CD1c-positive myeloid dendritic cell (primary cell): ENCODE results near the gene KAT2B.

Experiments
- DNase-seq: peaks from one replicate; pipeline ENCODE4 v3.0.0-alpha.2; 2016; ENCODE audit errors: extremely low spot score

KAT2B gene

DNA sequence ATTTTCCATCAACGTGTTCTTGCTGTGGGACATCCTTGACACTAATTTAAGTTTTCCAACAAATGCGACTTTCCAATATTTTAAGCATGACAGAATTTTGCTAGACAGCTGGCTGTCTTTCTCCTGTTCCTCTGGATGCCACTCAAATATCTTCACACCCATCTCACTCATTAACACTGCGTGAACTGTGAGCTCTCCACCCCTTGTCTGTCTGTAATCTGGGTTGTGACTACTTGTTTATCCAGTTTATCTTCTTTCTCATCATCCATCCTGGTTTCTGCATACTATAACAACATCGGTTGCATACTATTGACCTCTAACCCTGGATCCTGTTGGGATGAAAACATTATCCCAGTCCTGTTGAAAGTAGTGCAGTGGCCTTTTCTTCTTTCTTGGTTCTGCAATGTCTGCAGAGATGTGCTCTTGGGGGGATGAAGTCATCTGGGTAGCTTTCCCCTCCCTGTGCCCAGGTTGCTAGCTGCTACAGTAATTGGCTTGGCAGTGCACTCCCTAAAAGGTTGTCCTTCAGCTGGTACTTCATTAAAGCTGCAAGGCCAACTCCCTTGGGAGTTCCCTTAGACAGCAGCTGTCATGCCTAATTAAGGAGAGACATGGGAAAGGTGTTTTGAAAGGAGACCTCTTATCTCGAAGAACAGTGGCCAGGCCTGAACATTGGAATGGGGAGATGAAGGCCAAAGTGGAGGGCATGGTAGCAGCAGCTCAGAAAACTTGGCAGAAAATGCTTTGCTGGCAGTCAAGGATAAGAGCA lies 24.7 kb downstream of the KAT2B start:
- DNase-seq, result no peak

DNA sequence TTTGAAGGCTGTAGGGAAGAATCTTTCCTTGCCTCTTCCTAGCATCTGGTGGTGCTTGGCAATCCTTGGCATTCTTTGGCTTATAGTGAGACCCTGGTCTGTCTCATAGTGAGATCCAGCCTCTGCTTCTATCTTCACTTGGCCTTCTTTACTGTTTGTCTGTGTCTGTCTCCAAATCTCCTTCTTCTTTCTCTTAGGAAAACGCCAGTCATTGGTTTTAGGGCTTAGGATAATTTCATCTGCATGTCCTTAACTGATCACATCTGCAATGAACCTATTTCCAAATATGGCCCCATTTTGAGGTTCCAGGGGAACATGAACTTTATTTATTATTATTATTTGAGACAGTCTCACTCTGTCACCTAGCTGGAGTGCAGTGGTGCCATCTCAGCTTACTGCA lies 25.8 kb downstream of the KAT2B start:
- no peak for DNase-seq

DNA sequence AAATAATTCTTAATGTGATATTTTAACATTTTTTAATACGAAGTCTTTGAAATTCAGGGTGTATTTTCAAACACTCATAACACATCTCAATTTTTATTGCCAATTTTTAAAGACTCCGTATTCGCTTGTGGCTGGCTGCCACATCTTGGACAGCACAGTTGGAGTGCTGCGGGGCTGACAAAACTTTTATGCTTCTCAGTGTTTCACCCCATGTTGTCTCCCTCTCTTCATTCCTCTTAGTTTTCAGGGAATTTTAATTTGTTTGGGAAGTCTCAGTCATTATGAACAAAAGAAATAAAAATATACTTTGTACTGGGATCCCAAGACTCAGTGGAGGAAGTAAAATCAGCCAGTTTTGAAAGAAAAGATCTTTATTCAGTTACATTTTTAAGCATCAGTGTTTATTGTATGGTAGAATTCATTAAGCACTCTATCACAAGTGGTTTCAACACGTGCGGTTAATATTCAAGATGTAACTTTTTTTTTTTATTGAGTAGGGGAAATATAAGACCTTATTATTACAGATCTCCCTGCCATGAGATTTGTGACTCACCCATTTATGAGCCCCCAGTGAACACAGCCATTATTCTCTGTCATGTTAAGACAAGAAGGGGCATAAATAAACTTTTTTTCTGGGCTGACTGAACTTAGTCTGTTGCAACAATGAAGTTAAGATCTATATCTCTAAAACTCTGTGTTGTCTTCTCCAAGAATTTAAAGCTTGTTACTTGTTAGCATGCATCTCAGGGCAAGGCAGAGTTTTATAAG lies 26.8 kb downstream of the KAT2B start:
- DNase-seq, result no peak

DNA sequence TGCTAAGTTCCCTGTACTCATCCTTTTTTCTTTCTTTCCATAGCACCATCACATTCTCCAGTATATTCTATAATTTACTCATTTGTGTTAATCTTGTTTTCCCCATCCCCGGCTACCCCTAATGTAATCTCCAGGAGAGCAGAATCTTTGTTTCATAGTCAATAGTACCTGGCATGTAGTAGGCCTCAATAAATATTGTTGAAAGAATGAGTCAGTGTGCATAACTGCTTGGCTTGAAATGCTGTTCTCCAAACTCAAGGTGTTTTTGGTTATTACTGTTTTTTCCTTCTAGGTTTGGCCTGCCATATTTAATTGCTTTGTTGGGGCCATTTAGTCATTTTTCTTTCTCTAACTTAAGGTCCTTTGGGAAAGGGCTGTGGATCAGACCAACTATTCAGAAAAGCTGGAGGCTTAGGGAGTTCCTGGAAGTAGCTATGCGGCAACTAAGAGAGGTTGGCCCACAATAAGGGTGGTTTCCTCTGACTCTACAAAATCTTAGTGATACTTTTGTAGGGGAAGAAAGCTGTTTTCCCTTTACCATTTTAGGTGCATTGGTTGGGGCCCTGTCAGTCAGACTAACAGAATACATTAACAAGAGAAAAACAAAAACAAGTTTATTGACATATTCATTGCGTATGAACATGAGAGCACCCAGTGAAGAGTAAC lies 28.4 kb downstream of the KAT2B start:
- no peak for DNase-seq

DNA sequence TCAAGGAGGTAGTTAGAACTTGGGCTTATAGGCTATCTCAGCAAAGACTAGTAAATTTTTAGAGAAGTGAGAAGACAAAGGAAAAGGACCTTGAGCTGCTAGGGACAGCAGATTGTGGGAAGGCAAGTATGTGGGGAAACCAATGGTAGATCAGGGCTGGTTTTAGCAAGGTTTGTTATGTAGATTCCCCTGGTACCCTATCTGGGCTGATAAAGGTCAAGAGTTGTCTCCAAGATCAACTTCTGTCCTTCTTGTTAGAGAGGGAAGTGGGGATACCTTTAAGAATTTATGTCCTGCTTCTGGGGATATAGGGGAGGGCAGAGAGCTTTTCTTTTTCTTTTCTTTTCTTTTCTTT lies 28.9 kb downstream of the KAT2B start:
- no peak for DNase-seq

DNA sequence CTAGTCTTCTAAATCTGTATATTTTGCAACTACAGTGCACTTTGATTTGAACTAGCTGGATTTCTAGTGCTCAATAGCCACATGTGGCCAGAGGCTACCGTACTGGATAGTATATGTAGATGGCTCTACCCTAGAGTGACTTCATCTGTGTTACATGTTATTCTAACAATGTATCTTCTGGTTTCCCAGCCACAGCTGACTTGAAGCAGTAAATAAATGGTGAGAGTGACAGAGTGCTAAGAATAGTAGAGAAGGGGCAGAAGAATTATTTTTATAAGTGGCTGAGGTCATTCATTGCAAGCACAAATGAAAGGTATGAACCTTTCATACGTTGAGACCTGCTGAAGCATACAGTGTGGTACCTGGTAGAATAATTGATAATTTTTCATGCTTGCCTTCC lies 30.9 kb downstream of the KAT2B start:
- no peak for DNase-seq

DNA sequence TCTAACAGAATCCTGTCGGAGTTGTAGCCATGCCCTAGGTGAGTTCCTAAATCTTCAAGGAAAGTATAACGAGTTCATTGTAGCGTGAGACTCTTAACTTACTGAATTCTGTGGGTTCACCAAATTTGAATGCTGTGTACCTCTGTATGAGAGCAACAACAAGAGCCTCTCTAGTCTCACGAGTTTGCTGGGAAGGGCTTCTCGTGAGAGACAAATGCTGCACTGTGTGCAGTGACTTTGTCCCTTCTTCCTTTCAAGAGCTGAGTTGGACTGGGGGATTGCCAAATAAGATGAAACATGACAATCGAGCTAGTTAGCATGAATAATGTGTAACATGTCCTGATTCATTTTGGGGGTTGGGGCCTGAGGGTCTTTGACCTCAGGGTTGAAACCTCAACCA lies 32.2 kb downstream of the KAT2B start:
- DNase-seq, result no peak

DNA sequence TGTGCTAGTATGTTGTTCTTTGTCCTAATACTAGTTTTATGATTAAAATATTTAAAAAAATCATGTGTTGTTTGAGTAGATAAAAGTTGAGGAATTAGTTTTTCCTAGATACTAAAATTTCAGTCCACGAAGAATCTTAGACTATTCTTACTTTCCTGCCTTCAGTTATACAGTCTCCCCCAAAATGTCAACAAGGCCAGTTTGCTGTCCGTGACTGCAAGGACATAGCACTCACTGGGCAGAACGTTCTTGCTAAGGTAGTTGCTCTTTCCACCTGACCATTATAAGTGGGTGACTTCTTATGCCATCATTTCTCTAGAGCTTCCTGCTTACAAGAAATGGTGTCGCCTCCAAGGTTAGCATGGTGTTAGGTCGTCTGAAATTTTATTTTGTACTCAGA lies 32.8 kb downstream of the KAT2B start:
- DNase-seq, result no peak

DNA sequence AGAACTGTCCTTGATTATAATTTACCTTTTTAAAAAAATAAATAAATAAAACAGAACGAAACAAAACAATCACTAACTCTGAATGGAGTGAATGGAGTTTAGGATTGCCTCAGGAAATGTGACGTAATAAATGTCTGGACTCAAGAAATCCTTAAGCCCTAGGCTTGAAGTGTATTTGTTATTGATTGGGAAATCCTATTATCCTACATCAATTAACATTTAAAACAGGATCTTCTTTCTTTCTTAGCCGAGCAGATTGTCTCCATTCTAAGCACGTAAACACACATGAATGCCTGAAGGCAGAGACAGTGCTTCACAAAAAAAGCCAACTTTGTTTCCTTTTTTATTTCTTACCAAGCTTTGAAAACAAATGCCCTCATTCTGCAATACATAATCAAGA lies 33.4 kb downstream of the KAT2B start:
- DNase-seq, result no peak

DNA sequence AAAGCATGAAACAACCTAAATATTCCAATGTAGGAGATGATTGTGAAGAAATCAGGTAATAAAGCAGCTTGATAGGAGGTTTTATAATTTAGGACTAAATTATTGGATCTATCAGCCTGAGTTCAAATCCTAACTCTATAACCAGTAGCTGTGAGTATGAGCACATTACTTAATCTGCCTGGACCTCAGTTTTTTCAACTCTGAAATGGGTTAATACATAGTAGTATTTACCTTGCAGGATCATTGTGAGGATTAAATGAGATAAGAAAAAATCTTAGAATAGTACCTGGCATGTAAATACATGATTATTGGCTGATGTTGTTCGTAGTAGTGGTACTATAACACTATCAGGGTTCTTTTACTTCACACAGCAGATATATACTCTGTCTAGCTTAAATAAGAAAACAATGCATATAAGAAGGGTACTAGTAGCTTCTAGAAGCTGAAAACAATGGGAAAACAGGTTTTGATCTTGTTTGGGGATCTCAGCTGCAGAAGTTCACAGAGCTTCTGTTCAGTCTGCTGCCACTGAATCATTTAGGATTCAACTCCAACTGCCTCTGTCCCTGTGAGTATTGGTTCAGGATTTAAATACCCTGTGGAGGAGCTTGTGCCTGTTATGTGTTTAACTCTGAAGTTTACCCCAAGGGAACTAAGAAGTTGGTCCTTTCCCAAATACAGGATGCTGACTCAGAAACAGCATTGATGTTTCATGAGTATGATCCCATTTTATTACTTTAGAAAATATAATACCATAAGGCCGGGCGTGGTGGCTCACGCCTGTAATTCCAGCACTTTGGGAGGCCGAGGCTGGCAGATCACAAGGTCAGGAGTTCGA lies 34.2 kb downstream of the KAT2B start:
- no peak for DNase-seq

DNA sequence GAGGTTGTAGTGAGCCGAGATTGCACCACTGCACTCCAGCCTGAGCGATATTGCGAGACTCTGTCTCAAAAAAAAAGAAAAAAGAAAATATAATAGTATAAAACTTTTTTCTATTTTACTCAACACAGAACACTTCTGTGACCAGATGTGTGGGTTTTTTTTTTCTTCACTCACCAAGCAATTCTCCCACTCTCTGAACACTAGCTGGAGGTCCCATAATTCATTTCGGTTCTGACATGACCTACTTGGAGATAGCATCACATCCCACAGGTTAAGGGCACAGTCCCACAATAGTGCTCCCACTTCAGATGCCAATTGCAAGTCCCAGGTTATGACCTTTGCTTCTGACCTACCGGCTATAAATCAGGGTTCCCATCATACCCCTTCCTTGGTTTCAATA lies 35.0 kb downstream of the KAT2B start:
- DNase-seq, result no peak

DNA sequence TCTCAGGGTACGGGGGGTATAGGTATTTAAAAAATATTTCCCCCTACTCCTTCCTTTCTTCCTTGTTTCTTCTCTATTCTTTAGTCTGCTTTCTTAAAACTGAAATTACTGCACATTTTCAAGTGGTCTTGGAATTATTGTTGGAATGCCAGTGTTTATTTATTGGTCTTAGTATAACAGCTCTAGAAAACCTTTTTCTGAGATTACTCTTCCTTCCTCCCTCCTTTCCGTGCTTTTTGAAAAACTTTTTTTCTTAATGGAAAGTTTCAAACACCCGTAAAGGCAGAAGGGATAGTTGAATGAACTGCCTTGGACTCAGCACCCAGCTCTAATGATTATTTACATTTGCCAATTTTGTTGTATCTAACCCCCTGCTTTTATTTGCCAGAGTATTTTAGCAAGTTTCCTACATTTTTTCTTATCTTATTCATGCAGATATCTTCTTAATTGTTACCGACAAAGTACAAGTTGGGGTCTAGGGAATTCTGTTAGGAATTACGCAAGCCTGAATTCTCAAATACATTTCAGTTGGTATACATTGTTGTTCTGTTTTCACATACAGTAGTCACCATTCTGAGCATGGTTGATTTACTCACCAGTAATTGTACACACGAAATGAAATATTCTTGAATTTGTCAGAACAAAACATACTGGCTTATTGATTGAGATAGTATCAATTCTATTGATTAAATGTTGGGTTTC lies 36.2 kb downstream of the KAT2B start:
- no peak for DNase-seq

DNA sequence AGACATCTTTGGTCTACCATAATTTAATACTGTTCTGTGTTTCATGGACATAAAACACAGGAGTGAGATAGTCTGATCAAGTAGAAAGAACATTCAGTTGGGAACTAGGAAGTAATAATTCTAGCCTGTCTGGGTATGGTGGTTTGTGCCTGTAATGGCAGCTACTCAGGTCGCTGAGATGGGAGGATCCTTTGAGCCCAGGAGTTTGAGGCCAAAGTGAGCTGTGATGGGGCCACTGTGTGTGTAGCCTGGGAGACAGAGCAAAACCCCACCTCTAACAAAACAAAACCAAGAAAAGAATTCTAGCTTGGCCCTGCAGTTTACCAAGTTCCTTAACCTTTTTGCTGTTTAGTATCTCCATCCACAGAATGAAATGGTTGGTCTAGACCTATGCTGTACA lies 36.8 kb downstream of the KAT2B start:
- DNase-seq, result no peak

DNA sequence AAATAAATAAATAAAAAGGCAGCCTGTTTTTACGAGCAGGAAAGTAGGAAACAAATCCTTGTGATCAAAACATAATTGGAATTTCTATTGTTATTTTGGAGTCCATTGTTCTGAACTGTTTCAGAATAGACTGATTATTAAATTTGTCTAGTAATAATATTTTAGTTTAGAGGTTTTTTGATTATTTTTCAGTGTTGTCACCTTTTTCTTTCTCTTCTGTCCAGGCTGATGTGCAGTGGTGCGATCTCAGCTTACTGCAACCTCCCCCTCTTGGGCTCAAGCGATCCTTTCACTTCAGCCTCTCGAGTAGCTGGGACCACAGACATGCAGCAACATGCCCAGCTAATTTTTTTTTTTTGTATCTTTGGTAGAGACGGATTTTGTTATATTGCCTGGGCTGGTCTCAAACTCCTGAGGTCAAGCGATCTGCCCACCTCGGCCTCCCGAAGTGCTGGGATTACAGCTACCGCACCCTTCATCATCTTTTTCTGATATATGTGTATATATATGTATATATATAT lies 38.0 kb downstream of the KAT2B start:
- DNase-seq, result no peak

DNA sequence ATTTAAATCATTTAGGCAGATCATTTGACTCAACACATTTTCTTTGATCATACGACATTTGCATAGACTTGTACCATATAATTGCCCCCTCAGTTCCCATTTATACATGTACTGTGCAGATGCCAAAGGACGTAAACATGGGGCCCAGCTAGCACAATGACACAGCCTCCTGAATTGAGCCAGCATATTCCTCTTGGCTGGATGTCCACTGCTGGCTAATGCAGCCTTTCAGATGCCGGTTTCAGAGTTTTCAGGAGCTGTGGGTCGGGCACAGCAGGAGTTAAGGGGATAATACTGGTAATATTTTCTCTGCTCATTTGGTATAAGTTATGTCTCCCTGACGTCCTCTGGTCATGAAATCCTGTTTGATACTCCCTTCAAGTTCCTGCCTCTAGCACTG lies 39.4 kb downstream of the KAT2B start:
- no peak for DNase-seq

DNA sequence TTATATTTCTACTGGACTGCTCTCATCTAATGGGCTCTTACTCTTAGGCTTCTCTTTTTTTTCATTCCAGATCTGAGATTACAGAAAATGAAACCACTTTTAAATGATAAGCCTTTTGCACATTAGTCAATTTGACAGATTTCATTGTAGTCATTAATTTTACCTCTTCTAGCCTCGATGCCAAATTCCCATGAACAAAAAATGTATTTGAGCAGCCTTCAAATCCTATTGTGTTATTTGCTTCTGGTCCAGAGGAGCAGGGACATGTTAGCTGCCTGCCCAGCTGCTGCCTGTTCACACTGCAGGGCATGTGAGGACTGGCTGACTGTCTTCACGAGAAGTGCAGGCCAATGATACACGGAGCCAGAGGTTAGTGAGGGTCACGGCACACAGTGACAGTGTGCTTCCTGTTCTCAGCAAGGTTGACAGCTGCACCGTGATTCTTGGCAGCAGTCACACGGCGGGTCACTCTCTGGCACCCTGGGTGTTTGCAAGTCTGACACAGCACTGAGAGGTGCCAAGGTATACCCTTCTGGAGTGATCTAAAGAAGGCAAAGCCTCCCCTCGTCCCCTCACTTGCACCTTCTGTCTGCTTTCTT lies 40.8 kb downstream of the KAT2B start:
- no peak for DNase-seq

DNA sequence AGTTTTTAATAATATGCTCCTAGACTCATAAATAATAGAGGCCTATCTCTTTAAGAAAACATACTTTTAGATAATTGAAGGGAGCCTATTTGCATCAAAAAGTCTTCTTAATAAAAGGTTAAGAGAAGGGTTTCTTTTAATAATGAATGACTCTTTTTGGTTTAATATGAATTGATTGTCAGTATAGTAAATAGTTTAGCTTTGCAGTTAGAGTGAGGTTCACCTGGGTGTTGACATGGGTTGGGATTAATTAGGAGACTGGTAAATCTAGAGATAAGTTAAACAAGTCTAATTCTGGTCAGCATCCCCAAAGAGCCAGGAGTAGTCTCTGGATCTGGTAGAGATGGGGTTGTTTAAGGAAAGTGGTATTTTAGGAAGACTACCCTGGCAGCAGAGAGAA lies 43.0 kb downstream of the KAT2B start:
- DNase-seq, result no peak

DNA sequence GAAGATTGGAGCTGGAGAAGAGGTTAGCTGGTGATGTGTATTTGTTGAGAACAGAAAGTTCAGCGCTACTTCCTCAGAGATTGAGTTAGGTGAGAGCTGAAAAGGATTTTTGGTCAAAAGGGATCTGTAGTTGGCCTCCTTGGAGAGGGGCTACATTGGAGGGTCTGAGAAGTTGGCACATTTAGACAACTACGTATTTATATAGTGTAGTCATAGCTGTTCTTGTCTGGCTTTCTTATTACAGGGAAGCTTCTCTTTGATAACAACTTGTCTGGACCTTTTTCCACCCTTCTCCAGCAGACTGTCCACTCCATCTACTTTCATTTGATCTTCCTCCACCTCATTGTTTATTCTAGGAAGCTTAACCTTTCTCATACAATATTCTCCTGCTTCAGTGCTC lies 43.7 kb downstream of the KAT2B start:
- no peak for DNase-seq

DNA sequence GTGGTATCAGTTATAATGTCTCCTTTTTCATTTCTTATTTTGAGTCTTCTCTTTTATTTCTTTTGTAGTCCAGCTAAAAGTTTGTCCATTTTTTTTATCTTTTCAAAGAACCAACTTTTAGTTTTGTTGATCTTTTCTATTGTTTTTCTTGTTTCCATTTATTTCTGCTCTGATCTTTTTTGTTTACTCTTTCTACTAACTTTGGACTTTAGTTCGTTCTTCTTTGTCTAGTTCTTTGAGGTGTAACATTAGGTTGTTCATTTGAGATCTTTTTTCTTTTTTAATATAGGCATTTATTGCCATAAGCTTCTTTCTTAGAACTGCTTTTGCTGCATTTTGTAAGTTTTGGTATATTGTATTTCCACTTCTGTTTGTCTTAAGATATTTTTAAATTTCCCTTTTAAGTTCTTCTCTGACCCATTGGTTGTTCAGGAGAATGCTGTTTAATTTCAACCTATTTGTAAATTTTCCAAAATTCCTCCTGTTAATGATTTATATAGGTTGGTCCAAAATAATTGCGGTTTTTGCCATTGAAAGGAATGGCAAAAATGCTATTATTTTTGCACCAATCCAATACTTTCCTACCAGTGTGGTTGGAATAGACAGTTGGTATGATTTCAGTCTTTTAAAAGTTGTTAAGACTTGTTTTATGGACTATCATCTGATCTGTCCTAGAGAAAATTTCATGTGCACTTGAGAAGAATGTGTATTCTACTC lies 51.2 kb downstream of the KAT2B start:
- no peak for DNase-seq

DNA sequence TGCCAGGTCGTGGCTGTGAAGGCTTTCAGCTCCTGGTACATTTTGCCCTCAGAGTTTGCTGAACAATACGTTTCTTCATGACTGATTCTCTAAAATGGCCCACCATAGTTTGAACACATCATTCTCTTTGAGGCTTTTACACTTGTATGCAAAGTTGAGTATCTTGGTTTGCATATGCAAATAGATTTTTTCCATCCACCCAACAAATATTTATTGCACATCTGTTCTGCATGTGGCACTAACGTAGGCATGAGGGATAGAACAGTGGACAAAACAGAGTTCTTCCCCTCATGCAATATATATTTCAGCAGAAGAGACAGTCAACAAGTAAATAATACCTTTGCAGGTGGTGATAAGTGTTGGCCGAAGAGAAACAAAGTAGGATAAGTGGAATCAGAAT lies 55.2 kb downstream of the KAT2B start:
- DNase-seq, result no peak
